Measurements from ENCODE around the gene ALX3. TPM values are rescaled to one million over a fixed set of nuclear protein-coding genes. Genes with fewer than 3 reads are reported as not detected.

The ALX3 gene
- total and polyA plus RNA-seq, 2 of the 8 experiments (the other 6 are each of a cell fraction or from before 2014, with no cell fraction given), result 0.20 TPM; not detected in 1

DNA sequence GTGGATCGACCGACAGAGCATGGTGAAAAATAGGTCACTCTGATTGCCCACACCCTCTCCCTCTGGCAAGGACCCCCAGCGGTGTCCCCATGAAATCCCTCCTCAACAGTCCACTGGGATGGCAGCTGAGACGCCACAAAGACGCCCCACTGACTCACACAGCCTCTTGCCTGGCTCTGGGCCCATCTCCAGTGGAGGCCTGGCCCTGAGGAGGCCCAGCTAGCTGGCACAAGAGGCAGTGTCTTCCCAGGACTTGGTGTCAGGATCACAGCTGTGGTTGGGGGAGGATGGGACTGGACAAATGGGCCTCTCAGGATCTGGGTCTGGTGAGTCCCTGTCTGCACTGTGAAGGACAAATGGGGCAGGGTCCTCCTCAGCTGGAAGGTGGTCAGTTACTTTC is 4.6 kb downstream of the ALX3 start (continued):
- TF ChIP-seq PHF8 (conservative IDR thresholded peaks at IDR 0.05; ENCODE audit: low read depth, low read length) (no peak), POU5F1 (IDR thresholded peaks at IDR 0.05; ENCODE audit: low read depth, low read length) (no peak), TAF7 (optimal IDR thresholded peaks at IDR 0.05; ENCODE audit: borderline replicate concordance, low read depth, low read length) (no peak), MAFK (IDR thresholded peaks at IDR 0.05; ENCODE audit: low read depth, low read length) (no peak), SP1 (IDR thresholded peaks at IDR 0.05; ENCODE audit: low read depth, low read length) (no peak)

All from H1 (cell line).